HG03521 (cell line): ENCODE data around the gene ISX.

Source experiments
- ATAC-seq: cut with Tn5 transposase; IDR thresholded peaks from one replicate; pipeline ENCODE4 v1.9.1; 2021; ENCODE audit warnings: mild to moderate bottlenecking, moderate library complexity; ENCODE audit not compliant: unreplicated experiment

The ISX gene

DNA sequence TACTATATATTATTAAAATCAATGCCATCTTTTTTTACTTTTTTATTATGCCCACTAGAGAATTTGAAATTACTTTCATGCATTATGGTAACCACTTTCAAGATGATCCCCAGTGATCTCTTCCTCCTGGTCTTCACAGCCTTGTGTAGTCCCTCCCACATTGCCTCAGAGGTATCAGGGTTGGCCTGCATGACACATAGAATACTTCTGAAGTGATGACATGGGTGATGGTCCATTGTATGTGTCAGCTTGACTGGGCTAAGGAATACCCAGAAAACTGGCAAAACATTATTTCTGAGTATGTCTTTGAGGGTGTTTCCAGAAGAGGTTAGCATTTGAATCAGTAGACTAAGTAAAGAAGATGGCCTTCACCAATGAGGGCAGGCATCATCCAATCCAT, 14.2 kb upstream of the ISX start:
- no peak for ATAC-seq

DNA sequence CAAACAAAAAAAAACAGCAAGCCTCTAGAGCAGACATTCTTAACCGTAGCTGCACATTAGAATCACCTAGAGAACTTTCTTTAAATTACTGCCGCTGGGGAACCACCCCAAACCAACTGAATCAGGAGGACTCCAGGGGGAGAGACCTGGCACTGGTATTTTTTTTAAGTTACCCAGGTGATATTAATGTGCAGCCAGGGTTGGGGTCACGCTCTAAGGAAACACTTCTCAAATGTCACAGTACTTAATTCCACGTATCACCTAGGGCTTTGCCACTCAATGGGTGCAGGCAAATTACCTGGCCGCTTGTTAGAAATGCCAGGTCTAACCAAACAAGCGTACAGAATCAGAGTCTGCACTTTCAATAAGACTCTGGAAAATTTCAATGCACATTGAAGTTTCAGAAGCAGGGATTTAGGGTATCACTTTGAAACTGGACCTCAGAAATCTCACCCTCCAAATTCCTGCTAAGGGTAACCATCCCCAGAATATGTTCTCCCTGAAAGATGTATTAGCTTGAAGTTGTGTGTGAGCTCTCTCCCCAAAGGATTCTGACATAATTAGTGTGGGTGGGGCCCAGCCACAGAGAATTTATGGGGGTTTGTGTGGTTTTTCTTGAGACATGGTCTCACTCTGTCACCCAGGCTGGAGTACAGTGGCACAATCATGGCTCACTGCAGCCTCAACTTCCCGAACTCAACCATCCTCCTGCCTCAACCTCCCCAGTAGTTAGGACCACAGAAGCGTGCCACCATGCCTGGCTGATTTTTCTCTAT, 12.7 kb upstream of the ISX start:
- no peak for ATAC-seq

DNA sequence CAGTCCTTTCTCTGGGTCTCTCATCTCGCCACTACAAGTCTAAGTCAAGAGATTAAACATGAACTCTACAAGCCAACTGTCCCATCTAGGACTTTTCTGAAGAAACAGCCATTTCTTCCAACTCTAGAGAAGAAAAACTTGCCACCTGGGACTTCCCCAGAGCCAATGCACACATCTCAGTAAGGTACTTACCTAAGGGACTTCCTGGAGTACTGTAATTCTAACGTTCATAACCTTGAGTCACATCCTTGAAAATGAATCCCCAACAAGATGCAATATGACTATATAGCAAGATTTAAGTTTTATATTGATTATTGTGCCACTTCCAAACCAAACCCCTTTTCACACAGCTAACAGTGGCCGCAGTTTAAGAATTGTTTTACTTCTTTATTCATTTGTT, 11.9 kb upstream of the ISX start:
- ATAC-seq: no peak

DNA sequence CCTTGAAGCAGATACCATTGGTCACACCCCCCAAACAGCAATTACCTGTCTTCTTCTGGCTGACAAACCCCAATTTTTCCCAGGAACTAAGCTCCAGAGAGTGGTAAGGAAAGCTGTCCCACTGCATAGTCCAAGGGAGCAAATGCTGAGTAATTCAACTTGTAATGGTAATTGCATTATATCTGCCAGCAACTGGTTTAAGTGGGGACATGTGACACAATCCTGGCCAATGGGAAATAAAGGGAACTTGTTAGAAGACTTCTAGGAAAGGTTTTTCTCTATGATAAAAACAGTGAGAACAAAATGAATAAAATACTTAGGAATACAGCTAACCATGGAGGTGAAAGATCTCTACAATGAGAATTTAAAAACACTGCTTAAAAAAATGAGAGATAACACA, 9.5 kb upstream of the ISX start:
- ATAC-seq: no peak

DNA sequence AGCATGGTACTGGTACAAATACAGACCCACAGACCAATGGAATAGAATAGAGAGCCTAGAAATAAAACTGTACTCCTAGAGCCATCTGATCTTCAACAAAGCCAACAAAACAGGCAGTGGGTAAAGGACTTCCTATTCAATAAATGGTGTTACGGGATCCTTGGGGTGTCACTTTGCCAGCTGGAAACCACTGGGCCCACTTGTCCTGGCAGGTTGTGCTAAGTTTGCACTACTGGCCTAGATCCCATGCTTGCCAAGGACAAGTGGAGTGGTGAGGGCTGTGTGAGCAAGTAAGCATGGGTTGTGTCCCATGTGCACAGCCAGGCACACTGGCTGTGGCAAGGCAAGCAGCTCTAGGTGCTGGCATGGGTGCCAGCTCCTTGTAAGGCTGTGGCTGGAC, 8.8 kb upstream of the ISX start:
- no peak for ATAC-seq

DNA sequence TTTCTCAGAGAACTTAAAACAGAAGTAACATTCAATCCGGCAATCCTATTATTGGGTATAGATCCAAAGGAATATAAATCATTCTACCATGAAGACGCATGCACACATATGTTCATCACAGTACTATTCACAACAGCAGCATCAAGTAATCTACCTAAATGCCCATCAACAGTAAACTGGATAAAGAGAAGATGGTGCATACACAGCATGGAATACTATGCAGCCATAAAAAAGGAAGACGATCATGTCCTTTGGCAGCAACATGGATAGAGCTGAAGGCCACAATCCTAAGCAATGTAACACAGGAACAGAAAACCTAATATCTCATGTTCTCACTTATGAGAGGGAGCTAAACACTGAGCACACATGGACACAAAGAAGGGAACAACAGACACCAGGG, 6.3 kb upstream of the ISX start:
- no peak for ATAC-seq

DNA sequence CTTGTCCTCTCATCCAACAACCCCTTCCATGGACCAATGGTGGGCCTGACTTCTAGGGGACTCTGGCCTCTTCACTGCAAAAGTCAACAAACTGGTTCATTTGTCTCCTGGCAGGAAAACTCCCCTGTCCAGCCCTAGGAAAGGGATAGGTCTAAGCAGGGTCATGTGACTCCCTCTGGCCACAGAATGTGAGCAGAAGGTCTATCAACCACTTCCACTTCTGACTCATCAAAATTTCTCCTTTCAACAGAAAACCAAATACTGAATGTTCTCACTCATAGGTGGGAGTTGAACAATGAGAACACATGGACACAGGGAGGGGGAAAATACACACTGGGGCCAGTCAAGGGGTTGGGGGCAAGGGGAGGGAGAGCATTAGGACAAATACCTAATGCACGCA, 1.3 kb upstream of the ISX start:
- no peak for ATAC-seq

DNA sequence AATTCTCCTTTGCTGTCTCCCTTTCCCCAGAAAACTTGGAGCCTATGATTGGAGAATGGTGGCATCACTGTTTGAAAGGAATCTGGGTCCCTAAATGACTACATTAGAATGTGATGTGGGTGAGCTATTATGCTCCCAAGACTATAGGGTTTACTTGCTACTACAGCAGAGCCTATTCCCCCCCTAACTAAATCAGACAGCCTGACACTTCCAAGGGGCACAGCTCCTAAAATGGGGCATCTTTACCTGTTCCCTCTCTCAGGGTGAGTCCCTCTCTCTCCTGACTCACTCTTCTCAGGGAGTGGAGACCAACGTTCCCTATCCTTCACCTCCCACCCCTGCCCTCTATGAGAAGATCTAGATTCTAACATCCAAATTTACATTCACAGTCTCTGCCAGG, 775 bp upstream of the ISX start:
- no peak for ATAC-seq

DNA sequence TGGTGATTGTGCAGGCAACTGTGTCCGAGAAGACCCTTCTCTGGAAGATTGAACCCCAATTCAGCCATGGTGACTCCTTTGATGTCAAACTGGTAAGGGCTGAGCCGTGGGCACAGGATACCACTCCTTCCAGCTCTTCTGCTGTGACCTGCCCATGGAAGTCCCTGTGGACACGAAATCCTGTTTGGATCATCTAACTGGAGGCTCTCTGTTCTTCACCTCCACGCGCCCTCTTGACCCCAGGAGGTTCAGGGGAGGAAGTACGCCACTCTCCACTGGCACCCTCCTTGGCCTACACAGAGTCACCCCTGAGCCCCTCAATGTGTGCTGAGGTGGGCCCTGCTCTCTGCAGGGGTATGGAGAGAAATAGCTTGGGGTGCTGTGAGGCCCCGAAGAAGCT, 810 bp downstream of the ISX start:
- no peak for ATAC-seq

DNA sequence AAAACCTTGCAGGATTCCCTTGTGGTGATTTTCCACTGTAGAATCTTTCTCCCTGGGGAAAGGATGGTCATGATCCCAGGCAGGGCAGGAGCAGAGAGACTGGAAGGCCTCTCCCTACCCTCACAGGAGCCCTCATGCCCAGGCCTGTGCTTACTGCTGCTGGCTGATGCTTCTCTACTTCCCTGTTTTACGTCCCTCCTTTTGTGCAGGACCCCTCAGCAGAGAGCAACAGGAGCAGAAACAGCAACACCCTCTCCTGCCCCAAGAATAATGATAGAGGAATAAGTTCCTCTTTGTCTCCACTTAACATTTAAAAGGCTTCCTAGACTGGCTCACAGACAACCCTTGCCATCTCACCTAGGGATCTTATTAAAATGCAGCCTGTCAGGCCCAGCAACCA, 3.6 kb downstream of the ISX start:
- ATAC-seq: no peak

DNA sequence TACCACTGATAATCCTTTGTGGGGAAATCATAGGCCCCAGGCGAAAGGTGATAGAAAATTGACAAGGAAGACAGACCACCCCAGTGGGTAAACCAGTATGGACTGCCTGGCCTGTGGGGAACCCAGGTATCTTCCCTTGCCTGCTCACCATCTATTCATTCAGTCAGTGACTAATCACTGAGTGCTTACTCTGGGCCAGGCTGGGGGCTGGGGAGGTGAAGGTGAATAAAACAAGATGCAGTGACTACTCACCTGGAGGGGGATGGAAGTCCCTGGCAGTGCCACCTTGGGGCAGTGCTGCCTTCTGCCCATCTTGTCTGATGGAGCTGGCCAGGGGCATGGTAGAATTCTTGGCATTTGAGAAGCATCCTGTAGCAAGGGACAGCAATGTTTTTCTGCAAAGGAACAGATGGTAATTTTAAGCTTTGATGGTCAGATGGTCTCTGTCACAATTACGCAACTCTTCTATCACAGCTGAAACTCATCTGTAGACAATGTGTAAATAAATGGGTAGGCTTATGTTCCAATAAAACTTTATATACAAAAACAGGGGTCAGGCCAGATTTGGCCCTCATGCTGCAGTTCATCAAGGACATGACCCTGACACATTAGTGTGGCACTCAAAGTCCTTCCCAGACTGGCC, 4.6 kb downstream of the ISX start:
- ATAC-seq: no peak

DNA sequence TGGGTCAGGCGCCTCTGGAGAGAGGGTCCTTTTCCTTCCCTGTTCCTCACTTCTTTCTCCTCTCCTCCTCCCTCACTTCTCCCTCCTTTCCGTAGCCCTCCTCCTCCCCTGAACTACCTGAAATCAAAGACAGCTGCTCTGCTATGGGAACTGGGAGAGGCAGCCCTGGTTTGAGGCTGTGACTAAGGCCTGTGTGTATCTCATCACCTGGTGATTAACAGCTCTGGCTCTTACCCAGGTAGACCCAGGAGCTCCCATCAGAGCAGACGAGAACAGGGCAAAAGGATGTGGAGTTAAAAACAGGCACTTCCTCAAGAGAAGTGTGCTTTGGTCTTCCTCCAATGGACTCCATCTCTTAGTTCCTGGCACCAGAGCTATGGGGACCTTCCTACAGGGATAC, 5.8 kb downstream of the ISX start:
- ATAC-seq: no peak

DNA sequence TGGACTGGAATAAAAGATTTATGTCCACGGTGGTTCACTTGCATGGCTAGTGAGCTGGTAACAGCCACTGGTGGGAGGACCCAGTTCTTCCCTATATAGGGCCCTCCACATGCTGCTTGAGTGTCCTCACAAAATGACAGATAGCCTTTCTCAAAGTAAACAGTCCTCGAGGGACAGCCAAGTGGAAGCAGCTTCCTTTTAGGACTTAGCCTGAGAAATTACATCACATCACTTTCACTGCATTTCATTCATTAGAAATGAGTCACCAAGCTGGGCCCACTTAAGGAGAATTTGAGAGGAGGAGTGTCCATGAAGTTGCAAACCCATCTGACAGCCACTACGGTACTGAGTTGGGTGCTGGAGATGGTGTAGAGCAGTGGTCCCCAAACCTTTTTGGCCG, 7.0 kb downstream of the ISX start:
- no peak for ATAC-seq

DNA sequence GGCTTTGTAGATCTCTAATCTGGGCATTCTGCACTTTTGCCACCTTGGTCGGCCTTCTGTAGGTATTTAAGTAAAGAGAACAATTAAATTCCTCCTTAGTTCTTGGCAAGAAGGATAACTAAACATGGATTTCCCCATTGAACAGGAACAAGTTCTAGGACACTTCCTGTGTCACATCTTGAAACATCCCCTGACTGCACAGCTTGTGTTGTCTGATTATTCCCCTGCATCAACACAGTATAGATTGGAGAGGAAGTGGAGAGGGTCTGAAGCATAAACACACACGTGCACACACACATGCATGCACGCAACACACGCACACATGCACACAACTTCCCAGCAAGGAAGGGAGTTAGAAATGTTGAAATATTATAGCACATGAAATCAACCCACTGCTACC, 8.6 kb downstream of the ISX start:
- ATAC-seq: no peak

DNA sequence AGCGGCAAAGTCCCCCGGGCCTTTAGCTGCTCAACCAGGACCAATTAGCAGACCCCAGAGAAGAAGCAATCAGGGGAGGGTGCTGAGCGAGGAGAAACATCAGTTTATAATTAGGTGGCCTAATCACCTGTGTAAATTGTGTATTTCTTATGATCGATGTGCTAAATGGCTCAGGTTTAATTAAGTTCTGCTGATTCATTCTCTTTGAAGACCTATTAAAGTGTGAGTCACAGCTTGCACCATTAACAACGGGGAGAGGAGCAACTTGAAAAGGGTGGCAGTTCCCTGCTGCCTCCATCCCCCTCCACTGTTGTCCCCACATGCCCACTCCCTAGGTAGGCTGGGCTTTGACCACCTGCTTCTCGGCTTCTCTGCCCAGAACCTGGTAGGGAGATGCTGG, 10.7 kb downstream of the ISX start:
- no peak for ATAC-seq

DNA sequence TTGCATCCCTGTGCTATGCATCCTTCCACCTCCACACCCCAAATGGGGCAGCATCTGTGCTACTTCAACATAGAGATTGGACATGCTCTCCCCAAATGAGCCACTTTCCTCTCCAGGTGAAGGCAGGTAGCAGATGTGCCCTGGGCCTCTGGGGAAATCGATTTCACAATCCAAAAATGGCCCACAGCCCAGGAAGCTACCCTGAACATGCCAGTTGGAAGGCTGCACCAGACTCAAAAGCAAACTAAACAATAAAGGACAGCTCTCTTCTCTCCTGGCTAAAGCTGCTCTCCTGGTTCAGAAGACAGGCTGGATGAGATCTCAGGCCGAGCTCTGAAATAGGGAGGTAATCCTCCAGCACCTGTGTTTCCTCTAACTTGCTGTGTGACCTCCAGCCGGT, 19.7 kb downstream of the ISX start:
- no peak for ATAC-seq

DNA sequence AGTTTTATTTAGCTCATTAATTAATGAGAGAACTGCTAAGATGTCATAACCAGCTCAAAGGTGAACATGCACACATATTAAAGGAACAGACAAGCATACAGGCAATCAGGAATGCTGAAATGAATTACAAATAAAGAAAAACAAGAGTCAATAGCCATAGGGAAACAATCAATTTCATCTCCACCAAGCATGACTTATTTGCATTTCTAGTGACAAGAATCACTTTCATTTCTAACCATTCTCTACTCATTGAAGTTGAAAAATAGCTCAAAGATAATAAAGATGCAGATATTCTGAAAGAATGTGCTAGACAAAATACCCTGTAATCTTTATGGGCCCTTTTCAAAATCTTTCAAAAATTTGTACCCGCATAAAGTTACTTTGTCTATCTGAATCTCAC, 23.2 kb downstream of the ISX start:
- ATAC-seq: no peak

DNA sequence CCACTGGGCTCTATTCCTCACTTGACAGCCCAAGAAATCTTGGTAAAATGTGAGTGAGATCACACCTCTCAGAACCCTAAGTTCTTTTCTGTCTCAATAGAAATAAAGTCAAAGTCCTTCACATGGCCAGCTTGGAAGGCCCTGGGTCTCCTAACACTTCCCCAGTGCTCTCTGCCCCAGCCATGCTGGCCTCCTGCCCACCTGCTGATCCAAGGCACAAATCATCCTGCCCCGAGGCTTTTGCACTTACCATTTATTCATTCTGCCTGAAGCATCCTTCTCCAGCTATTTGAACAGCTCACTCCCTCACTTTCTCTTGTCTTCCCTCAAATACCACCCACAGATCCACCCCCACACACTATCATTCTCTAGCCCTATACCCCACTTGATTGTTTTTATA, 26.4 kb downstream of the ISX start:
- no peak for ATAC-seq

DNA sequence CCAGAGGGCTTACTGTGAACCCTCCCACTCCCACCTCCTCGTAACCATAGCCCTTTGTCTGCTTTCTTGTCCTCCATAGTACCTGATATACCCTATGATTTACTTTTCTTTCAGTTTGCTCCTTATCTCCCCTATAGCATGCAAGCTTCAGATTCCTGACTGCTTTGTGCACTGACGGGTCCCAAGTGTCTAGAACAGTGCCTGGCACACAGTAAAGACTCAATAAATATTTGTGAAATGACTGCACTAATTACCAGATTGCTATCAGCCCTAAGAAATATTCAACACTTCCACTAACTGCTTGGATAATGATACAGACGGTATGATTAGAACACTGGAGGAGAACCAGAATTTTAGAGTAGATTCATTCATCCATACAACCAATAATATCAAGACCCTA, 33.0 kb downstream of the ISX start:
- no peak for ATAC-seq

DNA sequence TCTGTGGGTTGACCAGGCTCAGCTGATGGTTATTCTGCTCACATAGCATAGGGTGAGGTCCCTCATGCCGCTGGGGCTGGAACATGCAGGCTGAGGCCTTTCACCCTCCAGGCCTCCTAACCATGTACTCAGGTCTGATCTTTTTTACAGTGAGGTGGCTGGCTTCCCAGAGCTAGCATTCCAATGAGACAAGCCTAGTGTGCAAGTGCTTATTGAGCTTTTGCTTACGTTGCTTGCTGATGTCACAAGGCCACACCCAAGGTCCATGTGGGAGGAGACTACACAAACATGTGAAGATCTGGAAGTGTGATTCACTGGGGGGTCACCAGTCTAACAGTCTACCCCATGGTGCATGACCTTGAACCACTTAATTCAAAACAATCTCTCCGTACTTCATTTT, 33.9 kb downstream of the ISX start:
- ATAC-seq: no peak

DNA sequence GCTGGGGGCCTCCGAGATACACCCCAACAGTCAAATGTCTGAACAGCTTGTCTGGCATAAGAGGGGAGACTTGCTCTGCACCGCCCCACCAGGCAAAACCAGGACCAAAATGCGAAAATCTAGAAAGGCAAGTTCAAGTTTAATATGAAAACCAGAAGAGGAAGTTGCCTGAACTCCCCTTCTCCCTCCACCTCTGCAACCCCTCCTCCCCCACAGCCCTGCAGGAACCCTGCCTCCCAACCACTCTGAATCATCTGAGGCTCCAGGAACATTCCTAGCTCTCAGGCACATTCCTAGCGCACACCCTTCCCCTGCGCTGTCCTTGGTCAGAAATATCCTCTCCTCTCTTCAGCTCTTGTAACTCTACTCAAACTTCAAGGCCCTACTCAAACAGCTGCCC, 36.7 kb downstream of the ISX start:
- ATAC-seq: no peak

DNA sequence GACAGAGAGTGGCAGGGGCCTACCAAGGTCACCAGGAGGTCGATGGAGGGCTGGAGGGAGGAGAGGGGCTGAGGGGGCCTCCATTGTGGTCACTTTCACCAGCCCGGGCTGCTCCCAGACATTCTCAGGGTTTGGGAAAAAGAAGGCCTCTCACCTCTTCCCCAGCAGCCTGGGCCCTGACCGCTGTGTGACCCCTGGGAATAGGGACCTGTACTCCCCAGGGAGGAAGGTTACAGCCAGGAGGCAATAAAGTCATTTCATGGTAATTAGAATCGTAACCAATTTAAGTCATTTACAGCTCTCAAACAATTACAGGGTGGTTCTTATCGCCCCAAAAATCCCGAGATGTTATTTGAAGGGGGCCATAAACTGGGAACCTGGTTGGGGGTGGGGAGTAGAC, 37.8 kb downstream of the ISX start:
- no peak for ATAC-seq

DNA sequence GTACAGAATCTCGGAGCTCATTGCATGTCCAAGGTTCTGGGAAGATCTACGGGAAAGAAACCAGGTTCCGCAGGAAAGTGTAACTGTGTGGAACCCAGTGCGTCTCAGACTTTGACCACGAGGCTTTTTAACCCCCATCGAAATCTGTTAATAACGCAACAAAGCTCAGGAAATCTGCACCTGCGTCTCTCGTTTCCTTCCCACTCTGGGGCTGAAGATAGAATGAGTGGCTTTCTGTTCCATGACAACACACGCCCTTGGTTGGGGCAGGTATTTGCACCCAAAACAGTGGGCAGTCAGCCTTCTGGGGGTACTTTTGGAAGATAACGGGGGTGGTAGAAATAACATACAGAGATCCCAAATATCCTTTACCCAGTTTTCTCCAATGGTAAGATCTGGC, 38.5 kb downstream of the ISX start:
- no peak for ATAC-seq
